GM23338 (cell line): Measurements from ENCODE around the gene IZUMO4. TPM values are rescaled to one million over a fixed set of nuclear protein-coding genes. Genes with fewer than 3 reads are reported as not detected.

ENCODE experiments used
- ATAC-seq: fragments of 200-7000 bp; cut with Tn5 transposase; 3 replicates; pipeline ENCODE4 v1.9.1; 2020
- DNase-seq: peaks from one replicate; pipeline ENCODE4 v3.0.0-alpha.2; 2015; ENCODE audit warnings: low spot score
- H2AFZ ChIP-seq: fragments of 200-600 bp; sonication (generic); 2 replicates; pipeline ENCODE4 v1.8.0; 2016; ENCODE audit warnings: antibody characterized with exemption, mild to moderate bottlenecking, moderate library complexity
- H3F3A ChIP-seq: fragments of 200-600 bp; sonication (generic); replicated peaks from 2 replicates; pipeline ENCODE4 v1.8.0; 2017; ENCODE audit warnings: antibody characterized with exemption, mixed run types, low read depth
- H3K27ac ChIP-seq: fragments of 200-600 bp; sonication (generic); 2 replicates; pipeline ENCODE4 v1.6.1; 2016; ENCODE audit warnings: low read depth
- H3K27me3 ChIP-seq: fragments of 200-600 bp; sonication (generic); 2 replicates; pipeline ENCODE4 v1.8.0; 2016; ENCODE audit warnings: mild to moderate bottlenecking, mixed run types, moderate library complexity; ENCODE audit not compliant: insufficient read depth
- H3K36me3 ChIP-seq: fragments of 200-600 bp; sonication (generic); 2 replicates; pipeline ENCODE4 v1.8.0; 2016; ENCODE audit warnings: mild to moderate bottlenecking; ENCODE audit not compliant: insufficient read depth
- H3K4me1 ChIP-seq: fragments of 200-600 bp; sonication (generic); 2 replicates; pipeline ENCODE4 v1.8.0; 2016; ENCODE audit warnings: mild to moderate bottlenecking, moderate library complexity; ENCODE audit not compliant: insufficient read depth
- H3K4me2 ChIP-seq: fragments of 200-600 bp; sonication (generic); 2 replicates; pipeline ENCODE4 v1.7.1; 2017; ENCODE audit warnings: mixed run types
- H3K4me3 ChIP-seq: fragments of 200-600 bp; sonication (generic); 2 replicates; pipeline ENCODE4 v1.6.1; 2016; ENCODE audit warnings: mixed run types
- H3K79me2 ChIP-seq: fragments of 200-600 bp; sonication (generic); replicated peaks from 2 replicates; pipeline ENCODE4 v1.8.0; 2017; ENCODE audit warnings: mild to moderate bottlenecking; ENCODE audit not compliant: insufficient read depth
- H3K9me2 ChIP-seq: fragments of 200-600 bp; sonication (generic); 2 replicates; pipeline ENCODE4 v1.8.0; 2017; ENCODE audit not compliant: insufficient read depth
- H4K20me1 ChIP-seq: fragments of 200-600 bp; sonication (generic); replicated peaks from 2 replicates; pipeline ENCODE4 v1.8.0; 2017; ENCODE audit warnings: mild to moderate bottlenecking; ENCODE audit not compliant: insufficient read depth
- H3K27ac Mint-ChIP-seq: 2 replicates; pipeline ENCODE4 v1.8.0; 2020; ENCODE audit warnings: inconsistent platforms, mild to moderate bottlenecking, moderate library complexity, mixed read lengths
- H3K27me3 Mint-ChIP-seq: 3 replicates; pipeline ENCODE4 v1.8.0; 2022; ENCODE audit warnings: low read depth, mild to moderate bottlenecking, moderate library complexity, mixed read lengths, inconsistent platforms; ENCODE audit not compliant: insufficient read depth, poor library complexity
- H3K36me3 Mint-ChIP-seq: 3 replicates; pipeline ENCODE4 v1.8.0; 2021; ENCODE audit warnings: low read depth, mild to moderate bottlenecking, inconsistent platforms, moderate library complexity, mixed read lengths
- H3K4me1 Mint-ChIP-seq: 3 replicates; pipeline ENCODE4 v1.8.0; 2020; ENCODE audit warnings: mild to moderate bottlenecking, inconsistent platforms, mixed read lengths
- H3K4me3 Mint-ChIP-seq: 3 replicates; pipeline ENCODE4 v1.8.0; 2021; ENCODE audit warnings: moderate library complexity, mild to moderate bottlenecking, inconsistent platforms, mixed read lengths
- H3K9me3 Mint-ChIP-seq: 3 replicates; pipeline ENCODE4 v1.8.0; 2020; ENCODE audit warnings: moderate library complexity, mild to moderate bottlenecking, inconsistent platforms, mixed read lengths
- CREB1 ChIP-seq: fragments of 250-450 bp; sonication (Bioruptor Pico); IDR thresholded peaks from 2 replicates; pipeline ENCODE4 v1.5.0; 2020; ENCODE audit warnings: low read depth, mild to moderate bottlenecking, moderate library complexity
- CTCF ChIP-seq, 2 experiments: fragments of 200-600 bp in 1 of 2; sonication (generic) in 1 of 2; conservative IDR thresholded peaks; 2 replicates each; pipeline versions ENCODE4 v1.5.1 to v1.6.1; 2016 to 2017; ENCODE audit warnings: antibody characterized with exemption in 2 of 2, low read depth in 2 of 2, mild to moderate bottlenecking in 2 of 2, moderate library complexity in 1 of 2
- ETS1 ChIP-seq: IDR thresholded peaks from 2 replicates; pipeline ENCODE4 v1.6.1; 2016; ENCODE audit warnings: antibody characterized with exemption
- EZH2 ChIP-seq: fragments of 200-600 bp; sonication (generic); IDR thresholded peaks from one replicate; pipeline ENCODE4 v1.8.0; 2017; ENCODE audit warnings: antibody characterized with exemption, mild to moderate bottlenecking, low read depth; ENCODE audit not compliant: unreplicated experiment
- EZH2phosphoT487 ChIP-seq: fragments of 200-600 bp; sonication (generic); IDR thresholded peaks from one replicate; pipeline ENCODE4 v1.8.1; 2018; ENCODE audit warnings: antibody characterized with exemption; ENCODE audit not compliant: unreplicated experiment
- JUNB ChIP-seq: IDR thresholded peaks from one replicate; pipeline ENCODE4 v1.6.1; 2016; ENCODE audit warnings: antibody characterized with exemption; ENCODE audit not compliant: unreplicated experiment
- NANOG ChIP-seq: IDR thresholded peaks from 2 replicates; pipeline ENCODE4 v1.6.1; 2016; ENCODE audit warnings: antibody characterized with exemption, borderline replicate concordance
- POLR2AphosphoS5 ChIP-seq: IDR thresholded peaks from 2 replicates; pipeline ENCODE4 v1.6.1; 2016; ENCODE audit warnings: antibody characterized with exemption, low read depth
- REST ChIP-seq: IDR thresholded peaks from one replicate; pipeline ENCODE4 v1.6.1; 2018; ENCODE audit warnings: antibody characterized with exemption; ENCODE audit not compliant: unreplicated experiment
- STAT1 ChIP-seq: IDR thresholded peaks from one replicate; pipeline ENCODE4 v1.6.1; 2016; ENCODE audit warnings: antibody characterized with exemption; ENCODE audit not compliant: unreplicated experiment
- ZNF114 ChIP-seq: fragments of 250-450 bp; sonication (Bioruptor Pico); IDR thresholded peaks from 2 replicates; pipeline ENCODE4 v1.5.0; 2020; ENCODE audit warnings: mild to moderate bottlenecking, moderate library complexity
- ZNF331 ChIP-seq: fragments of 250-450 bp; sonication (Bioruptor Pico); IDR thresholded peaks from 2 replicates; pipeline ENCODE4 v1.5.0; 2020; ENCODE audit warnings: low read depth, mild to moderate bottlenecking, moderate library complexity
- ZNF462 ChIP-seq: fragments of 250-450 bp; sonication (Bioruptor Pico); IDR thresholded peaks from 2 replicates; pipeline ENCODE4 v1.5.0; 2020; ENCODE audit warnings: mild to moderate bottlenecking, moderate library complexity
- polyA plus RNA-seq: library from polyadenylated mRNA; unstranded; fragments of >200 nt; fragmentation: Nextera tagmentation; extraction: Ambion mirVana; gene quantifications from 2 replicates; pipeline ENCODE4 v1.2.1, GENCODE V29; 2016
- total RNA-seq: library from RNA; depleted of rRNA; stranded (reverse); fragments of >200 nt; shearing (Covaris generic); gene quantifications from 2 replicates; pipeline ENCODE4 v1.2.3, GENCODE V29; 2014

Gene IZUMO4
- total and polyA plus RNA-seq, 2 experiments from 2014 or later, result 0.57 to 2.2 TPM

GRCh38 chr19:2103045-2103707, 6.5 kb downstream of the IZUMO4 start:
- Histone ChIP-seq H3F3A (peaks cover 16% of the 10 kb centered on the region; the same call in 1 of the 2 replicates), H3K9me2 (no peaks in the 10 kb centered on the region), H3K27me3 (no peaks in the 10 kb centered on the region), H3K4me3 (no peak overlapping the region), H3K4me1 (no peaks in the 10 kb centered on the region), H3K36me3 (peaks cover 16% of the 10 kb centered on the region), H3K79me2 (peaks cover 22% of the 10 kb centered on the region), H2AFZ (no peak overlapping the region), H4K20me1 (peaks cover 8% of the 10 kb centered on the region), H3K4me2 (no peak overlapping the region), H3K27ac (no peak overlapping the region)
- DNase-seq, result no peak
- peaks cover 25% of the 10 kb centered on the region for H3K9me3 Mint-ChIP-seq
- peaks cover 67% of the 10 kb centered on the region for H3K36me3 Mint-ChIP-seq
- H3K4me1 Mint-ChIP-seq, result no peaks in the 10 kb centered on the region
- peaks cover 11% of the 10 kb centered on the region for H3K27me3 Mint-ChIP-seq
- TF ChIP-seq ZNF331 (CRISPR knock-in tag), result no peak
- TF ChIP-seq NANOG, result no peak
- no peak for TF ChIP-seq ETS1
- no peak for TF ChIP-seq ZNF114
- TF ChIP-seq ZNF462 (CRISPR knock-in tag), result no peak
- TF ChIP-seq CREB1 (CRISPR knock-in tag), result no peak
- no peak for TF ChIP-seq EZH2phosphoT487
- TF ChIP-seq JUNB, result no peak
- no peak for TF ChIP-seq STAT1
- TF ChIP-seq REST, result no peak
- TF ChIP-seq EZH2, result no peak
- TF ChIP-seq POLR2AphosphoS5, result no peak
- no peak for TF ChIP-seq CTCF (conservative IDR thresholded peaks at IDR 0.05; ENCODE audit: low read depth in 2 of 2)
- no peak overlapping the region for H3K4me3 Mint-ChIP-seq
- no peak for ATAC-seq
- H3K27ac Mint-ChIP-seq, result no peak overlapping the region
